ENCODE measurements around the gene DNAH14.

DNAH14 gene

GRCh38 chr1:224897529-224898327 lies 31.7 kb upstream of the DNAH14 start:
- no peaks in the 10 kb centered on the region for H3K4me1 ChIP-seq (ENCODE audit: control insufficient read depth in 1 of 2, insufficient read depth in 2 of 2, low read length in 2 of 2)
- no peaks in the 10 kb centered on the region for H3K9me3 ChIP-seq (ENCODE audit: control insufficient read depth in 1 of 2, low read length in 2 of 2)
- H3K27ac ChIP-seq (ENCODE audit: low read length), result no peak overlapping the region
- H3K4me3 ChIP-seq (ENCODE audit: low read depth in 1 of 2, low read length in 2 of 2), result no peak overlapping the region
- no peaks in the 10 kb centered on the region for H3K36me3 ChIP-seq (ENCODE audit: control insufficient read depth in 1 of 2, insufficient read depth in 2 of 2, low read length in 2 of 2)
- no peaks in the 10 kb centered on the region for H3K27me3 ChIP-seq (ENCODE audit: low read depth, low read length)

GRCh38 chr1:224898937-224899336 lies 30.5 kb upstream of the DNAH14 start:
- Histone ChIP-seq H3K27me3 (ENCODE audit: low read depth, low read length) (no peaks in the 10 kb centered on the region), H3K27ac (ENCODE audit: low read length) (no peak overlapping the region)

GRCh38 chr1:224900062-224900630 lies 29.3 kb upstream of the DNAH14 start:
- Histone ChIP-seq H3K4me1 (ENCODE audit: control insufficient read depth in 1 of 2, insufficient read depth in 2 of 2, low read length in 2 of 2) (no peaks in the 10 kb centered on the region), H3K9me3 (ENCODE audit: control insufficient read depth in 1 of 2, low read length in 2 of 2) (no peaks in the 10 kb centered on the region), H3K27me3 (ENCODE audit: low read depth, low read length) (no peaks in the 10 kb centered on the region), H3K4me3 (ENCODE audit: low read depth in 1 of 2, low read length in 2 of 2) (no peak overlapping the region), H3K27ac (ENCODE audit: low read length) (no peak overlapping the region), H3K36me3 (ENCODE audit: control insufficient read depth in 1 of 2, insufficient read depth in 2 of 2, low read length in 2 of 2) (no peaks in the 10 kb centered on the region)

More at GRCh38 chr1:224898937-224899336, 30.5 kb upstream of the DNAH14 start:
- H3K9me3 ChIP-seq (ENCODE audit: control insufficient read depth in 1 of 2, low read length in 2 of 2), result no peaks in the 10 kb centered on the region
- no peaks in the 10 kb centered on the region for H3K4me1 ChIP-seq (ENCODE audit: control insufficient read depth in 1 of 2, insufficient read depth in 2 of 2, low read length in 2 of 2)
- H3K36me3 ChIP-seq (ENCODE audit: control insufficient read depth in 1 of 2, insufficient read depth in 2 of 2, low read length in 2 of 2), result no peaks in the 10 kb centered on the region
- no peak overlapping the region for H3K4me3 ChIP-seq (ENCODE audit: low read depth in 1 of 2, low read length in 2 of 2)

DNA sequence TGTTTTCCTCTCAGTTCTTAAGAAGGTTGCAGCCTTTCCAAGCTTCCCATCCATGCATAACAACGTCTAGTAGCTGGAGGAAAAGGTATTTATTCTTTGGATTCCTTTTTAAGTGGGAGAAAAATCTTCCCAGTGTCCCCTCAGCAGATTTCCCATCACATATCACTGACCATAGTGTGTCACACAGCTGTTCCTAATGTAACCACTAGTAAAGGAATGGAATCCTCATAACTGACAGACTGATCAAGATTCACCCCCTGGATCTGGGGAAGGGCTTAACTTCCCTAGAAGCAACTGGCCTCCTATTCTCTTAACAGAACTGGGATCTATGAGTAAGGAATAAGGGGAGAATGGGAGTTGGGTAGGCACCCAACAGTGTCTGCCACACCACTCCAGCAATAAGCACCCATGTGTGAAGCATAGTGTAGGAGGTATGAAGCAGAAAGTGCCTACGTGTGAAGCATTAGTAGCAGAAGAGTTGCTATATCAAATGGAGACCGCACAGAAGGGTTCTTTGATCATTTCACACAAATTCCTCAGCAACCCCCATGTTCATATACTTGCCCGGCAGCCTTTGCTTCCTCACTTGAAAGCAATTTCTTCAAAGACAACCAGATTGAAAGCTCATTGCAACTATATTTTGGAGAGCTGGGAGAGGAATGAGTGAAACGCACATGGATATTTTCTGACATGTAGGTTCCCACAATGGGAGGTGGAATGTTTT lies 28.2 kb upstream of the DNAH14 start:
- Histone ChIP-seq H3K4me1 (ENCODE audit: control insufficient read depth in 1 of 2, insufficient read depth in 2 of 2, low read length in 2 of 2) (no peaks in the 10 kb centered on the region), H3K27ac (ENCODE audit: low read length) (no peak overlapping the region), H3K36me3 (ENCODE audit: control insufficient read depth in 1 of 2, insufficient read depth in 2 of 2, low read length in 2 of 2) (no peaks in the 10 kb centered on the region), H3K4me3 (ENCODE audit: low read depth in 1 of 2, low read length in 2 of 2) (no peak overlapping the region), H3K9me3 (ENCODE audit: control insufficient read depth in 1 of 2, low read length in 2 of 2) (no peaks in the 10 kb centered on the region), H3K27me3 (ENCODE audit: low read depth, low read length) (no peaks in the 10 kb centered on the region)

- H3K36me3 ChIP-seq (ENCODE audit: control insufficient read depth in 1 of 2, insufficient read depth in 2 of 2, low read length in 2 of 2), result no peaks in the 10 kb centered on the region
- no peaks in the 10 kb centered on the region for H3K4me1 ChIP-seq (ENCODE audit: control insufficient read depth in 1 of 2, insufficient read depth in 2 of 2, low read length in 2 of 2)
- no peak overlapping the region for H3K27ac ChIP-seq (ENCODE audit: low read length)
- no peaks in the 10 kb centered on the region for H3K27me3 ChIP-seq (ENCODE audit: low read depth, low read length)
- H3K4me3 ChIP-seq (ENCODE audit: low read depth in 1 of 2, low read length in 2 of 2), result no peak overlapping the region
- H3K9me3 ChIP-seq (ENCODE audit: control insufficient read depth in 1 of 2, low read length in 2 of 2), result no peaks in the 10 kb centered on the region
These were observed 25.5 kb upstream of the DNAH14 start for GRCh38 chr1:224903955-224904354.

GRCh38 chr1:224906340-224906739 lies 23.1 kb upstream of the DNAH14 start:
- no peak overlapping the region for H3K4me3 ChIP-seq (ENCODE audit: low read depth in 1 of 2, low read length in 2 of 2)
- no peak overlapping the region for H3K27ac ChIP-seq (ENCODE audit: low read length)
- H3K36me3 ChIP-seq (ENCODE audit: control insufficient read depth in 1 of 2, insufficient read depth in 2 of 2, low read length in 2 of 2), result no peaks in the 10 kb centered on the region
- H3K27me3 ChIP-seq (ENCODE audit: low read depth, low read length), result no peaks in the 10 kb centered on the region
- H3K9me3 ChIP-seq (ENCODE audit: control insufficient read depth in 1 of 2, low read length in 2 of 2), result peaks cover 0 to 8% of the 10 kb centered on the region in 2 donors
- no peaks in the 10 kb centered on the region for H3K4me1 ChIP-seq (ENCODE audit: control insufficient read depth in 1 of 2, insufficient read depth in 2 of 2, low read length in 2 of 2)

DNA sequence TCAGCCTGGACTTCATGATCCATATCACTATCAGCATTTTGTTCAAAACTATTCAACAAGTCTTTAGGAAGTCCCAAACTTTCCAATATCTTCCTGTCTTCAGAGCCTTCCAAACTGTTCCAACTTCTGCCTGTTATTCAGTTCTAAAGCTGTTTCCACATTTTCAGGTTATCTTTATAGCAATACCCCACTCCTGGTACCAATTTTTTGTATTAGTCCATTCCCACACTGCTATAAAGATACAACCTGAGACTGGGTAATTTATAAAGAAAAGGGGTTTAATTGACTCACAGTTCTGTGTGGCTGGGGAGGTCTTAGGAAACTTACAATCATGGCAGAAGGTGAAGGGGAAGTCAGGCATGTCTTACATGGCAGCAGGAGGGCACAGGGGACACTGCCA lies 18.3 kb upstream of the DNAH14 start:
- no peaks in the 10 kb centered on the region for H3K27me3 ChIP-seq (ENCODE audit: low read depth, low read length)
- peaks cover 14 to 15% of the 10 kb centered on the region in 2 donors for H3K9me3 ChIP-seq (ENCODE audit: control insufficient read depth in 1 of 2, low read length in 2 of 2)
- H3K4me1 ChIP-seq (ENCODE audit: control insufficient read depth in 1 of 2, insufficient read depth in 2 of 2, low read length in 2 of 2), result no peaks in the 10 kb centered on the region
- no peak overlapping the region for H3K4me3 ChIP-seq (ENCODE audit: low read depth in 1 of 2, low read length in 2 of 2)
- no peak overlapping the region for H3K27ac ChIP-seq (ENCODE audit: low read length)
- no peaks in the 10 kb centered on the region for H3K36me3 ChIP-seq (ENCODE audit: control insufficient read depth in 1 of 2, insufficient read depth in 2 of 2, low read length in 2 of 2)

- no peaks in the 10 kb centered on the region for H3K36me3 ChIP-seq (ENCODE audit: control insufficient read depth in 1 of 2, insufficient read depth in 2 of 2, low read length in 2 of 2)
- H3K27me3 ChIP-seq (ENCODE audit: low read depth, low read length), result no peaks in the 10 kb centered on the region
- no peaks in the 10 kb centered on the region for H3K4me1 ChIP-seq (ENCODE audit: control insufficient read depth in 1 of 2, insufficient read depth in 2 of 2, low read length in 2 of 2)
- peaks cover 14 to 15% of the 10 kb centered on the region in 2 donors for H3K9me3 ChIP-seq (ENCODE audit: control insufficient read depth in 1 of 2, low read length in 2 of 2)
- no peak overlapping the region for H3K27ac ChIP-seq (ENCODE audit: low read length)
- peak overlapping the region in 1 of 2 donors; percentile 7 for H3K4me3 ChIP-seq (ENCODE audit: low read depth in 1 of 2, low read length in 2 of 2)
These were observed 15.1 kb upstream of the DNAH14 start for GRCh38 chr1:224914292-224914900.

GRCh38 chr1:224919508-224919907 lies 10.0 kb upstream of the DNAH14 start:
- H3K36me3 ChIP-seq (ENCODE audit: control insufficient read depth in 1 of 2, insufficient read depth in 2 of 2, low read length in 2 of 2), result no peaks in the 10 kb centered on the region
- no peaks in the 10 kb centered on the region for H3K4me1 ChIP-seq (ENCODE audit: control insufficient read depth in 1 of 2, insufficient read depth in 2 of 2, low read length in 2 of 2)
- no peak overlapping the region for H3K4me3 ChIP-seq (ENCODE audit: low read depth in 1 of 2, low read length in 2 of 2)
- no peak overlapping the region for H3K27ac ChIP-seq (ENCODE audit: low read length)
- H3K27me3 ChIP-seq (ENCODE audit: low read depth, low read length), result no peaks in the 10 kb centered on the region
- H3K9me3 ChIP-seq (ENCODE audit: control insufficient read depth in 1 of 2, low read length in 2 of 2), result peaks cover under 1 to 1% of the 10 kb centered on the region in 2 donors

GRCh38 chr1:224920930-224921329 lies 8.5 kb upstream of the DNAH14 start:
- Histone ChIP-seq H3K27me3 (ENCODE audit: low read depth, low read length) (no peaks in the 10 kb centered on the region), H3K4me1 (ENCODE audit: control insufficient read depth in 1 of 2, insufficient read depth in 2 of 2, low read length in 2 of 2) (no peaks in the 10 kb centered on the region), H3K36me3 (ENCODE audit: control insufficient read depth in 1 of 2, insufficient read depth in 2 of 2, low read length in 2 of 2) (no peaks in the 10 kb centered on the region), H3K9me3 (ENCODE audit: control insufficient read depth in 1 of 2, low read length in 2 of 2) (no peaks in the 10 kb centered on the region), H3K27ac (ENCODE audit: low read length) (no peak overlapping the region), H3K4me3 (ENCODE audit: low read depth in 1 of 2, low read length in 2 of 2) (no peak overlapping the region)

GRCh38 chr1:224921354-224921753 lies 8.1 kb upstream of the DNAH14 start:
- Histone ChIP-seq H3K27me3 (ENCODE audit: low read depth, low read length) (no peaks in the 10 kb centered on the region), H3K4me3 (ENCODE audit: low read depth in 1 of 2, low read length in 2 of 2) (no peak overlapping the region), H3K4me1 (ENCODE audit: control insufficient read depth in 1 of 2, insufficient read depth in 2 of 2, low read length in 2 of 2) (no peaks in the 10 kb centered on the region), H3K36me3 (ENCODE audit: control insufficient read depth in 1 of 2, insufficient read depth in 2 of 2, low read length in 2 of 2) (no peaks in the 10 kb centered on the region), H3K9me3 (ENCODE audit: control insufficient read depth in 1 of 2, low read length in 2 of 2) (no peaks in the 10 kb centered on the region), H3K27ac (ENCODE audit: low read length) (no peak overlapping the region)

All from muscle layer of duodenum (tissue), 2 donors.